SU-DHL-6 (cell line): ENCODE measurements around the gene FAM181B.

Experiments
- H2AFZ ChIP-seq: fragments of 200-600 bp; sonication (generic); 2 replicates; pipeline ENCODE4 v1.6.1; 2014; ENCODE audit warnings: low read depth, mild to moderate bottlenecking, moderate library complexity, mixed read lengths, antibody characterized with exemption, low read length; ENCODE audit not compliant: severe bottlenecking
- H3F3A ChIP-seq: fragments of 200-600 bp; shearing (Covaris generic); 2 replicates; pipeline ENCODE4 v1.6.0; 2016; ENCODE audit warnings: antibody characterized with exemption, mild to moderate bottlenecking; ENCODE audit not compliant: insufficient read depth
- H3K27ac ChIP-seq: fragments of 200-600 bp; sonication (generic); 2 replicates; pipeline ENCODE4 v1.5.1; 2016; ENCODE audit warnings: low read depth, mild to moderate bottlenecking, low read length, moderate library complexity, mixed read lengths
- H3K27me3 ChIP-seq: fragments of 200-600 bp; sonication (generic), shearing (Covaris generic); 2 replicates; pipeline ENCODE4 v1.6.0; 2014; ENCODE audit warnings: mild to moderate bottlenecking, low read length
- H3K36me3 ChIP-seq: fragments of 200-600 bp; sonication (generic); 2 replicates; pipeline ENCODE4 v1.6.1; 2014; ENCODE audit warnings: mild to moderate bottlenecking, low read length, mixed read lengths
- H3K4me2 ChIP-seq: fragments of 300-600, 200-600 bp; shearing (Covaris generic), sonication (generic); 2 replicates; pipeline ENCODE4 v1.6.0; 2014; ENCODE audit warnings: low read length, low read depth, mild to moderate bottlenecking; ENCODE audit not compliant: poor library complexity, severe bottlenecking
- H3K4me3 ChIP-seq: fragments of 200-600 bp; sonication (generic); 2 replicates; pipeline ENCODE4 v1.5.1; 2014; ENCODE audit warnings: antibody characterized with exemption, low read length, mild to moderate bottlenecking, mixed read lengths; ENCODE audit not compliant: insufficient read depth, poor library complexity, severe bottlenecking
- H3K79me2 ChIP-seq: fragments of 200-600 bp; sonication (generic); 2 replicates; pipeline ENCODE4 v1.6.1; 2014; ENCODE audit warnings: mild to moderate bottlenecking, low read length, moderate library complexity; ENCODE audit not compliant: insufficient read depth
- H3K9ac ChIP-seq: fragments of 200-600 bp; sonication (generic); 2 replicates; pipeline ENCODE4 v1.7.0; 2014; ENCODE audit warnings: mild to moderate bottlenecking, low read length
- H3K9me2 ChIP-seq: fragments of 200-600 bp; sonication (generic); replicated peaks from 2 replicates; pipeline ENCODE4 v1.6.1; 2014; ENCODE audit warnings: low read length; ENCODE audit not compliant: insufficient read depth
- H3K9me3 ChIP-seq: fragments of 200-600 bp; sonication (generic); 2 replicates; pipeline ENCODE4 v1.6.1; 2014; ENCODE audit warnings: low read length, mixed read lengths; ENCODE audit not compliant: insufficient read depth
- H4K20me1 ChIP-seq: fragments of 200-600 bp; sonication (generic); 2 replicates; pipeline ENCODE4 v1.6.1; 2014; ENCODE audit warnings: low read depth, mild to moderate bottlenecking, antibody characterized with exemption, low read length, moderate library complexity, mixed read lengths
- CTCF ChIP-seq: fragments of 200-600 bp; sonication (generic); IDR thresholded peaks from one replicate; pipeline ENCODE4 v1.5.1; 2017; ENCODE audit warnings: antibody characterized with exemption, mild to moderate bottlenecking, low read length, moderate library complexity; ENCODE audit not compliant: insufficient read depth, poor library complexity, severe bottlenecking
- EZH2phosphoT487 ChIP-seq: fragments of 200-600 bp; sonication (generic), shearing (Covaris generic); conservative IDR thresholded peaks from 2 replicates; pipeline ENCODE4 v1.6.1; 2018; ENCODE audit warnings: mild to moderate bottlenecking, antibody characterized with exemption, low read length, moderate library complexity, mixed read lengths

The FAM181B gene

GRCh38 chr11:82747471-82747870, 13.8 kb upstream of the FAM181B start:
- no peaks in the 10 kb centered on the region for H3K9me3 ChIP-seq
- TF ChIP-seq CTCF (no peak), EZH2phosphoT487 (no peak)
- no peak overlapping the region for H3K9ac ChIP-seq
- no peaks in the 10 kb centered on the region for H3K36me3 ChIP-seq
- H4K20me1 ChIP-seq, result no peaks in the 10 kb centered on the region
- H3K4me3 ChIP-seq, result no peak overlapping the region
- H3K9me2 ChIP-seq, result no peaks in the 10 kb centered on the region
- no peaks in the 10 kb centered on the region for H3K79me2 ChIP-seq
- H3K4me2 ChIP-seq, result no peak overlapping the region
- no peak overlapping the region for H3K27ac ChIP-seq
- H3K27me3 ChIP-seq, result no peaks in the 10 kb centered on the region
- H3F3A ChIP-seq, result no peaks in the 10 kb centered on the region
- no peak overlapping the region for H2AFZ ChIP-seq

- Histone ChIP-seq H3F3A (no peaks in the 10 kb centered on the region), H3K4me2 (no peak overlapping the region), H3K9me3 (no peaks in the 10 kb centered on the region), H3K9ac (no peak overlapping the region), H3K4me3 (no peak overlapping the region), H3K27me3 (no peaks in the 10 kb centered on the region), H3K36me3 (no peaks in the 10 kb centered on the region), H3K79me2 (no peaks in the 10 kb centered on the region), H2AFZ (no peak overlapping the region), H3K27ac (no peak overlapping the region), H3K9me2 (no peaks in the 10 kb centered on the region), H4K20me1 (no peaks in the 10 kb centered on the region)
- TF ChIP-seq CTCF (no peak), EZH2phosphoT487 (no peak)
These were observed 4.4 kb upstream of the FAM181B start for GRCh38 chr11:82738091-82738490.

GRCh38 chr11:82734120-82734479, 436 bp upstream of the FAM181B start:
- Histone ChIP-seq H2AFZ (no peak overlapping the region), H3K9ac (no peak overlapping the region), H3K4me3 (no peak overlapping the region), H3K27ac (no peak overlapping the region), H3F3A (no peaks in the 10 kb centered on the region), H3K79me2 (no peaks in the 10 kb centered on the region), H3K36me3 (no peaks in the 10 kb centered on the region), H3K27me3 (no peaks in the 10 kb centered on the region), H3K4me2 (no peak overlapping the region), H4K20me1 (no peaks in the 10 kb centered on the region), H3K9me3 (no peaks in the 10 kb centered on the region), H3K9me2 (no peaks in the 10 kb centered on the region)
- TF ChIP-seq CTCF (no peak), EZH2phosphoT487 (no peak)
